HepG2 (cell line): Measurements from ENCODE around the gene DRD1. TPM values are rescaled to one million over a fixed set of nuclear protein-coding genes. Genes with fewer than 3 reads are reported as not detected.

Source experiments
- DMTF1 ChIP-seq: sonication (generic); formaldehyde crosslinking; IDR thresholded peaks from 2 replicates; pipeline ENCODE4 v1.4.0; 2020; ENCODE audit warnings: mild to moderate bottlenecking, missing genetic modification reagents
- GTF3A ChIP-seq: sonication (generic); formaldehyde crosslinking; conservative IDR thresholded peaks from 2 replicates; pipeline ENCODE4 v1.4.0; 2020; ENCODE audit warnings: mild to moderate bottlenecking, missing genetic modification reagents
- HMG20B ChIP-seq: conservative IDR thresholded peaks from 2 replicates; pipeline ENCODE4 v1.6.1; 2016; ENCODE audit warnings: missing genetic modification reagents, missing compliant biosample characterization
- IKZF4 ChIP-seq: sonication (generic); formaldehyde crosslinking; IDR thresholded peaks from 2 replicates; pipeline ENCODE4 v1.5.1; 2020; ENCODE audit warnings: borderline replicate concordance, mild to moderate bottlenecking, low read depth, missing genetic modification reagents; ENCODE audit errors: not compliant biosample characterization
- KDM5B ChIP-seq: sonication (generic); formaldehyde crosslinking; IDR thresholded peaks from 2 replicates; pipeline ENCODE4 v1.4.0; 2020; ENCODE audit warnings: missing genetic modification reagents, mild to moderate bottlenecking, borderline replicate concordance
- MAFG ChIP-seq: sonication (generic); formaldehyde crosslinking; IDR thresholded peaks from 2 replicates; pipeline ENCODE4 v1.5.1; 2020; ENCODE audit warnings: mild to moderate bottlenecking, missing genetic modification reagents
- MEF2D ChIP-seq: sonication (generic); formaldehyde crosslinking; IDR thresholded peaks from 2 replicates; pipeline ENCODE4 v1.5.1; 2020; ENCODE audit warnings: mild to moderate bottlenecking, missing genetic modification reagents
- MZF1 ChIP-seq: sonication (generic); formaldehyde crosslinking; IDR thresholded peaks from 2 replicates; pipeline ENCODE4 v1.8.1; 2023; ENCODE audit warnings: mild to moderate bottlenecking, missing genetic modification reagents, borderline replicate concordance
- PATZ1 ChIP-seq: sonication (generic); formaldehyde crosslinking; IDR thresholded peaks from 2 replicates; pipeline ENCODE4 v1.4.0; 2020; ENCODE audit warnings: missing genetic modification reagents
- POLR2AphosphoS5 ChIP-seq: IDR thresholded peaks from 2 replicates; pipeline ENCODE4 v1.6.1; 2012; ENCODE audit warnings: low read depth, low read length
- RERE ChIP-seq: IDR thresholded peaks from 2 replicates; pipeline ENCODE4 v1.6.1; 2016; ENCODE audit warnings: low read depth, missing genetic modification reagents, missing compliant biosample characterization
- SNRNP70 ChIP-seq: fragments of 200-400 bp; formaldehyde crosslinking; IDR thresholded peaks from 2 replicates; pipeline ENCODE4 v1.6.1; 2017; ENCODE audit warnings: mild to moderate bottlenecking, low read depth, low read length, moderate library complexity
- TAF1 ChIP-seq: sonication (generic); formaldehyde crosslinking; IDR thresholded peaks from 2 replicates; pipeline ENCODE4 v1.4.0; 2020; ENCODE audit warnings: missing genetic modification reagents
- TEAD3 ChIP-seq: optimal IDR thresholded peaks from 2 replicates; pipeline ENCODE3; 2016; ENCODE audit warnings: borderline replicate concordance
- ZBTB7B ChIP-seq: sonication (generic); formaldehyde crosslinking; IDR thresholded peaks from 2 replicates; pipeline ENCODE4 v1.4.0; 2020; ENCODE audit warnings: missing genetic modification reagents
- ZNF768 ChIP-seq: sonication (generic); formaldehyde crosslinking; IDR thresholded peaks from 2 replicates; pipeline ENCODE4 v1.4.0; 2020; ENCODE audit warnings: missing genetic modification reagents
- ZNF800 ChIP-seq: sonication (generic); formaldehyde crosslinking; IDR thresholded peaks from 2 replicates; pipeline ENCODE4 v1.4.0; 2020; ENCODE audit warnings: missing genetic modification reagents
- polyA plus RNA-seq, 8 experiments: library from polyadenylated mRNA; depleted of rRNA in 3 of 8; stranded (reverse) in 7 of 8; unstranded in 1 of 8; fragments of >200 nt; fragmentation: Illumina TruSeq in 4 of 8; extraction: Trizol in 4 of 8; gene quantifications; 2 replicates each; pipeline versions ENCODE4 v1.2.1 to v1.2.3, GENCODE V29; 2011 to 2016; ENCODE audit warnings: low read depth in 4 of 8, missing spikeins in 1 of 8, mixed read lengths in 1 of 8; ENCODE audit not compliant: insufficient read depth in 1 of 8
- total RNA-seq, 5 experiments: library from RNA; depleted of rRNA; stranded (reverse); fragments of >200 nt; fragmentation: Illumina TruSeq; extraction: Trizol; gene quantifications; 2 replicates each; pipeline ENCODE4 v1.2.3, GENCODE V29; 2016; ENCODE audit warnings: low read depth in 1 of 5

The DRD1 gene
- total and polyA plus RNA-seq, 2 of the 13 experiments (the other 11 are each of a cell fraction or from before 2014, with no cell fraction given) = not detected

GRCh38 chr5:175478384-175479124 lies 34.6 kb upstream of the DRD1 start, which contains the start of gene SFXN1 (continued):
- TF ChIP-seq SNRNP70 (no peak), KDM5B (peak; percentile 34; the same call in 1 of the 2 replicates), POLR2AphosphoS5 (peak; percentile 66), MZF1 (CRISPR knock-in tag) (no peak), ZBTB7B (CRISPR knock-in tag) (0 out of 2 replicates have a peak, but pooled peaks have one; percentile 43), DMTF1 (no peak), ZNF800 (CRISPR knock-in tag) (0 out of 2 replicates have a peak, but pooled peaks have one; percentile 25), PATZ1 (CRISPR knock-in tag) (no peak), TAF1 (CRISPR knock-in tag) (peak; percentile 83), ZNF768 (no peak; the same call in 1 of the 2 replicates), GTF3A (no peak), MAFG (CRISPR knock-in tag) (no peak), IKZF4 (no peak), HMG20B (CRISPR knock-in tag) (no peak), MEF2D (no peak), TEAD3 (CRISPR knock-in tag) (peak; percentile 29), RERE (CRISPR knock-in tag) (no peak)
